SU-DHL-6 (cell line): Measurements from ENCODE around the gene GALNT9.

ENCODE experiments used
- EZH2phosphoT487 ChIP-seq: fragments of 200-600 bp; sonication (generic), shearing (Covaris generic); conservative IDR thresholded peaks from 2 replicates; pipeline ENCODE4 v1.6.1; 2018; ENCODE audit warnings: mild to moderate bottlenecking, antibody characterized with exemption, low read length, moderate library complexity, mixed read lengths
- TF ChIP-seq, protein P1 (sequence below): fragments of 200-600 bp; sonication (generic); IDR thresholded peaks from one replicate; pipeline ENCODE4 v1.5.1; 2017; ENCODE audit warnings: antibody characterized with exemption, mild to moderate bottlenecking, low read length, moderate library complexity; ENCODE audit not compliant: insufficient read depth, poor library complexity, severe bottlenecking

DNA sequence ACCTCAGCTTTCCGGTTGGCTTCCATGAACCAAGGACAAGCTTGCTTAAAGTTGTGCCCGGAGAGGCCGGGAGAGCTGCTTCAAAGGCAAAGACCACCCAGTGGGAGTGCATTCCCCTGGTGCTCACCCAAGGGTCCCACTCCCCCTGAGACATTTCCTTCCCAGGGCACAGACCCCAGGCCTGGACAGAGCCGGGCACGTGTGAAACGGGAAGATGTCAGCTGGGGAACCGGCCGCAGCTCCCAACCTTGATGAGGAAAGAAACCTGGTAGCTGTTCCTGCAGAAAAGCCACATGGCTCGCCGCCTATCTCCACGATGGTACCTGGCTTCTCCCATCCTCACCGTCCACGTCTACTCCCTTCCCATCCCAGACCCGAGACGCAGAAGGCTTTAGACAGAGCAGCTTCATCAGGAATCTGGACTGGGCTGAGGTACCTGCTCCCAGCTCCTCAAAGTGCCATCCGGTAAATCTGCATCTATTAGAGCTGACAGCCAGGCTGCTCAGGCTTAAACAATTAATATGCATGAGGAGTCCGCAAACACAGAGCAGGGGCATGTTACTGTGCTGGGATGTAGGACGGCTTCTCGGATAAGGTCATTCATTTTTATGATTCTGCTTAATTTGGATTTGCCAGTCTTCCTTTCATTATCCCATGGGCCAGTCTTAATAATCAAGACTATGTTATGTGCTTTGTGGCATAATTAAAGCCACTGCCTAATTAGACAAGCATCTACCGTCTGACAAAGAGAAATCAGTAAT lies 53.1 kb downstream of the GALNT9 start:
- TF ChIP-seq EZH2phosphoT487 = no peak
- TF ChIP-seq, protein P1, sequence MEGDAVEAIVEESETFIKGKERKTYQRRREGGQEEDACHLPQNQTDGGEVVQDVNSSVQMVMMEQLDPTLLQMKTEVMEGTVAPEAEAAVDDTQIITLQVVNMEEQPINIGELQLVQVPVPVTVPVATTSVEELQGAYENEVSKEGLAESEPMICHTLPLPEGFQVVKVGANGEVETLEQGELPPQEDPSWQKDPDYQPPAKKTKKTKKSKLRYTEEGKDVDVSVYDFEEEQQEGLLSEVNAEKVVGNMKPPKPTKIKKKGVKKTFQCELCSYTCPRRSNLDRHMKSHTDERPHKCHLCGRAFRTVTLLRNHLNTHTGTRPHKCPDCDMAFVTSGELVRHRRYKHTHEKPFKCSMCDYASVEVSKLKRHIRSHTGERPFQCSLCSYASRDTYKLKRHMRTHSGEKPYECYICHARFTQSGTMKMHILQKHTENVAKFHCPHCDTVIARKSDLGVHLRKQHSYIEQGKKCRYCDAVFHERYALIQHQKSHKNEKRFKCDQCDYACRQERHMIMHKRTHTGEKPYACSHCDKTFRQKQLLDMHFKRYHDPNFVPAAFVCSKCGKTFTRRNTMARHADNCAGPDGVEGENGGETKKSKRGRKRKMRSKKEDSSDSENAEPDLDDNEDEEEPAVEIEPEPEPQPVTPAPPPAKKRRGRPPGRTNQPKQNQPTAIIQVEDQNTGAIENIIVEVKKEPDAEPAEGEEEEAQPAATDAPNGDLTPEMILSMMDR = no peak
